GM19023 (cell line): ENCODE results near the gene SETBP1.
A peak's percentile ranks its signal among the peaks of the same experiment; 100 is the strongest.

ENCODE experiments used
- ATAC-seq: cut with Tn5 transposase; IDR thresholded peaks from one replicate; pipeline ENCODE4 v1.9.1; 2021; ENCODE audit warnings: mild to moderate bottlenecking, moderate library complexity; ENCODE audit not compliant: unreplicated experiment

Gene SETBP1

GRCh38 chr18:44837482-44838180 is 156.9 kb downstream of the SETBP1 start:
- ATAC-seq, result no peak

DNA sequence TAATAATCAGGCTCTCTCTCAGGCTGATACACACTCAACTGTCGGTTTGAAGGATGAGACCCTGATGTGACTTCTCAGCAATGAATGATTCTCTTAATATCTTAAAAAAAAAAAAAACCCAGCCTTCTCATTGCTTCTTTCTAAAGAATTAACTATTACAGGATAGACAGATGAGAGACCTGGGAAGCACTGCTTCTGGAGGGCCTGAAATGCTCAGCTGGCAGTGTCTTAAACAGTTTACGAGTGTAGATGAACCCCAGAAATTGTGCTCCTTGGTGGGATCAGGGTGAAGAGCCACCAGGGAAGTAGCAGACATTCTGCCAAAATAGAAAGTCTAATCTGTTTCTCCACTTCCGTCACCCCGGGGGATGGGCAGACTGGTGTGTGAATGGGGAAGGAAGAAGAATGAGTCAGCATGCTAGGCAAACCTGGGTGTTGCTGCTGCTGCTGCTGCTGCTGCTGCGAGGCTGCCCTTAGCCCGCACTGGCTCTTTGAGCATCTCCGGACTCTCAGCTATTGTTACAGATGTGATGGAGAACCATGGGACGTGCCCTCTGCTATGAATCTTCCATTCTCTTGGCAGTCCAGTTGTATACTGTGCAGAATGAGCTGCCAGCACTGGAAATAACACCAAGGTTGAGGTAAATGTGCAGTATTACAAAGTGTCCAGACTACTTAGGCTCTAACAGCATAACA is 158.4 kb downstream of the SETBP1 start:
- peak; percentile 96 for ATAC-seq

DNA sequence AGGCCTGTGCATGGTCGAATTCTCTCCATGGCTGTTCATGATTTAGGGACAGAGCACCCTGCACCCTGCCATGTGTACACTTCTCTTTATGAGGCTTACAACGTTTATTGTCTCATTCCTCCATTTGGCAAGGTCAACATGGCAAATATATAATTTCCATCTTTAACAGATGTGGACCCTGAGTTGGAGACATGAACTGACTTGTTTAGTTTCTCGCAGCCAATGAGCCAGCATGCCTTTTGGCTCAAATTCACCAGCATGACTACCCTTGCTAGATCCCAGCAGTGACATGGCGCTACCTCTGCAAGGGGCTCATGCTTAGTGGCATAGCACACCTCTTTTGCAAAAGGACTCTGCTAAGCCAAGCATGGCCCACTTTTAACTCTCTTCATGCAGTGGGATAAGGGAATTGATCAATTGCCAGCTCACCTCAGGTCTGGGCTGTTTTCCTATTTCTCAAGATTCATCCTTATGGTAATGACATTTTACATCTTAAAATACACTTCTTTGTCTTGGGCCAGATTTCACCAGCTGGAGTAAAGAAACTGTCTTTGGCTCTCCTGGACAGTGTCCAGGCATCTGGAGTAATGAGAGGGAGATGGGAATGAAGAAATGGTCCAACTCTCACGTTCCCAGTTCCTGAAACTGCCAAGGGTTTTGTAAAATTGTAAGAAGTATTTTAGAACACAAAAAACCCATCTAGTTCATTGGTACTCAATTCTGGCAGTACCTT is 159.5 kb downstream of the SETBP1 start:
- ATAC-seq, result no peak

GRCh38 chr18:44841221-44841620 is 160.5 kb downstream of the SETBP1 start:
- no peak for ATAC-seq

GRCh38 chr18:44841752-44842587 is 161.3 kb downstream of the SETBP1 start:
- no peak for ATAC-seq

- no peak for ATAC-seq
Measured at GRCh38 chr18:44842588-44843412, 162.1 kb downstream of the SETBP1 start.

- ATAC-seq, result no peak
Measured at GRCh38 chr18:44844486-44844885, 163.8 kb downstream of the SETBP1 start.

GRCh38 chr18:44846450-44846849 is 165.8 kb downstream of the SETBP1 start:
- no peak for ATAC-seq

GRCh38 chr18:44848644-44849335 is 168.1 kb downstream of the SETBP1 start:
- ATAC-seq, result no peak

- no peak for ATAC-seq
Measured at GRCh38 chr18:44849361-44849760, 168.7 kb downstream of the SETBP1 start.

- no peak for ATAC-seq
Measured at GRCh38 chr18:44850001-44850400, 169.3 kb downstream of the SETBP1 start.

DNA sequence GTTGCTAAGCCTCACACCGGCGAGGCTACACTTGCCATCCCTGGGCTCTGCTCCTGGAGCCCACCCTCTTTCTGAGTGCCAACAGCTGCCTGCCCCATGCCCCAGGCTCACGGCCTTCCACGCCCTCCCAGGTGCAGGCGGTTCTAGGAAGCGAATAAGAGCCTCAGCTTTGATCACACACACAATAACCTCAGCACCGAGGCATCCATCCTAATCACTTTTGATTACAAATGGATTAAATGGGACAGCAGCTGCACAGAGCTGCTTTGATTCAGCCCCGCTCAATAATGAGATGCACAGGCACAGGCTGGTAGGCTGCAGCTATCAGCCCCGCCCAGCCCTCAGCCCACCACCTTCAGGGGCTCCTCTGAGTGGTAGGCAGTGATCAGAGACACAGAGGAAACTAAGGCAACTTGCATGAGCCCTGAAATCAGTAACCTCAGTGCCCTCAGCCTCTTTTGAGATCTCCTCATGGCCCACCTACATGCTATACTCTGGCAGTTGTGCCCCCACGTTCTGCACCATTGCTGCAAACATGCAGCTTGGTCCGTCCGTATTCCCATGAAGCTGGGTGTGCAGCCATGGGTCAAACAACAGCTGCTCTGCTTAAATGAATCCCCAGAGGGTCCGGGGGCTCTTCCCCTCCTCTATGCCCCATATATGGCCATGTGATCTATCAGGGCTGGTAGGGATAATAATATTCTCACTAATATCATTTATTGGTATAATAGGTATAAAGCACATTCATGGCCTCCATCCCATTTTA is 171.4 kb downstream of the SETBP1 start:
- no peak for ATAC-seq

- ATAC-seq, result no peak
Measured at GRCh38 chr18:44852818-44853217, 172.1 kb downstream of the SETBP1 start.

DNA sequence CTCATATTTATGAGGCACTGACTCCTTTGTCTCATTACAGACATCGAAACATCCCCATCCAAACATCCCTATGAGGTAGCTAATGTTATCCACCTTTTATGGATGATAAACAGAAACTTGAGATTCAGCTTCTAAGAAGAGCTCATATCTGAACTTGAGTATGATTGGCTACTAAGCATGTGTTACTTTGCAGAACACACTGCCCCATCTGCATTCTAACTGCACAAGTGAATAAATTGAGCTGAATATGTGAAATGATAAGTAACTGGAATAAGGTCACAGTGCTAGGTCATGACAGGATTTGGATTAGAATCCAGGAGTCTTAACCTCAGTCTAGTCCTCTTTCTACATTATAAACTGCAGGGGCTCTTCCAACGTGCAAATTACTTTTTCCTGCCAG is 172.7 kb downstream of the SETBP1 start:
- ATAC-seq, result no peak

GRCh38 chr18:44855681-44856080 is 175.0 kb downstream of the SETBP1 start:
- ATAC-seq, result no peak

DNA sequence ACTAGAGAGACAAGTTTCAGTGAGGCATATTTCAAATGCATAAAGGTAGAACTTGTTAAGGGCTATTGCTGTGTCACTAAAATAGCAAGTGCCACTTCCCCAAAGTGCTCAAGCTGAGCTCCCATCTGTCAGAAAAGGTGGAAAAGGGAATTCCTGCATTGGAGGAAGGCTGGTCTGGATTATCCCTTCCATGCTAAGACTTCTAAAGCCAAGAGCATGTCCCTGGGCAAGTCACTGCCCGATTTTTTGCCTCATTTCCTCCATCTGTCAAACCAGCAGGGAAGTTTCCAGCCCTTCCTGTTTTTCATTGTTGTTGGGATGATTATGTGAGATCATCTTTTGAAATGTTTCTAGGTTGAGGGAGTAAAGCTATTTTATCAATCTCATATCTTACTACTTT is 175.5 kb downstream of the SETBP1 start:
- no peak for ATAC-seq

- ATAC-seq, result no peak
Measured at GRCh38 chr18:44857081-44857480, 176.4 kb downstream of the SETBP1 start.

- ATAC-seq, result no peak
Measured at GRCh38 chr18:44857744-44858491, 177.2 kb downstream of the SETBP1 start.
